KG1 (cell line): Measurements from ENCODE around the gene PPP1R12B.
"Not testable (repeated sequence)": the region's sequence is repeated elsewhere in the genome, so short reads cannot be mapped to it uniquely, and the experiment has no call there.

ENCODE experiments used
- DNase-seq: peaks from one replicate; lab custom pipeline; 2025; lab: John Stamatoyannopoulos, UW

Gene PPP1R12B

DNA sequence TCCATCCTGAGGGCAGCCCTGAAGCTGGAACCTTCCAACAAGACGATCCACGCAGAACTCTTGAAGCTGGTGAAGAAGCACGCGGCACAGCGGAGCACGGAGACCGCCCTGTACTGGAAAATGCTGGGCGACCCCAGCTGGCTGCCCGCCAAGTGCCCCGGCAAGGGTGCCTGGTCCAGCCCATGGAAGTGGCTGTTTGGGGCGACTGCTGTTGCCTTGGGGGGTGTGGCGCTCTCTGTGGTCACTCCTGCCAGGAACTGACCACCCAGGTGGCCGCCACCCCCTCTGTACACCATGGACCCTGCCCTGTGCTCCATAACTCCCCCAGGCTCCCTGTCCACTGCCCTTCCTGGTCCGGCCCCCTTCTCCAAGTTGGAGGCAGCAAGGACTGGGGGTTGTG, 90.8 kb downstream of the PPP1R12B start:
- no peak for DNase-seq

- not testable (repeated sequence) for DNase-seq
Measured at GRCh38 chr1:202448140-202448539, 99.6 kb downstream of the PPP1R12B start.

DNA sequence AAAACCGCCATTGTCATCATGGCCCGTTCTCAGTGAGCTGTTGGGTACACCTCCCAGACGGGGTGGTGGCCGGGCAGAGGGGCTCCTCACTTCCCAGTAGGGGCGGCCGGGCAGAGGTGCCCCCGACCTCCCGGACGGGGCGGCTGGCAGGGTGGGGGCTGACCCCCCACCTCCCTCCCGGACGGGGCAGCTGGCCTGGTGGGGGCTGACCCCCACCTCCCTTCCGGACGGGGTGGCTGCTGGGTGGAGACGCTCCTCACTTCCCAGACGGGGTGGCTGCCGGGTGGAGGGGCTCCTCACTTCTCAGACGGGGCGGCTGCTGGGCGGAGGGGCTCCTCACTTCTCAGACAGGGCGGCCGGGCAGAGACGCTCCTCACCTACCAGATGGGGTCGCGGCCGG, 103.1 kb downstream of the PPP1R12B start:
- DNase-seq = not testable (repeated sequence)

GRCh38 chr1:202452508-202452907, 104.0 kb downstream of the PPP1R12B start:
- no peak for DNase-seq

GRCh38 chr1:202456372-202457169, 108.1 kb downstream of the PPP1R12B start:
- DNase-seq = not testable (repeated sequence)

- not testable (repeated sequence) for DNase-seq
Measured at GRCh38 chr1:202458651-202459050, 110.2 kb downstream of the PPP1R12B start.

GRCh38 chr1:202459470-202460142, 111.1 kb downstream of the PPP1R12B start:
- DNase-seq = not testable (repeated sequence)

GRCh38 chr1:202460143-202460495, 111.6 kb downstream of the PPP1R12B start:
- not testable (repeated sequence) for DNase-seq

DNA sequence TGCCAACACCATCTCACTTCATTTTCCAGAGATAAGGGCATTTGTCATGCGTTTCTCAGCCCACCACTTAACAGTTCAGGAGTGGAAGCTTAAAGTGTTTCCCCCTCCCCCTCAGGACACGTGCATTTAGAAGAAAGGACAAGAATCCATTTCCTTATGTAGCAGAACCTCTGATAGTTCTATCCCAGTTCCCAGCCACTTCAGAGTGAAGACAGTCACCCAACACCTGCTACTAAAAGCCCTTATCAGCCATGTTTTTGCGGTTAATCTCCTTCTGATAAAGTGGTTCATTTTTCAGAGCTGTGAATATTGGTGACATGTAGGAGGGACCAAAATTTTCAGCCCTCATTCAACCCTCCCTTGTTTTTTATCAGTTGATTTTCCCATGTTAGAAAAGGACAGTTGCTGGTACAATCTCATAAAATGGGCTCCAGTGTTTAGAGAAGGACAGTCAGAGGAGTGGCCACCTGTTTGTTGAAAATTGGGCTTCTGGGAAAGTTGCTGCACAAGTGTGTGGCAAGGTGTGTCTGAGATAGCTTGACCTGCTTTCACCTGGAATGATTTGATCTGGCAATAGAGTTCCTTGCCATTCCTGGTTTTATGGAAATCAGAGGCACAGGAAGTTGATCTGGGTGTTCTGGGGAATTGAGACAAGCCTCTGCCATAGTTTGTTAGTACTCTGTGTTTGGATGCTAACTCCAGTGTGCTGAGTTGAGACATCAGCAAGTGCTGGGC, 114.0 kb downstream of the PPP1R12B start:
- DNase-seq = no peak

DNA sequence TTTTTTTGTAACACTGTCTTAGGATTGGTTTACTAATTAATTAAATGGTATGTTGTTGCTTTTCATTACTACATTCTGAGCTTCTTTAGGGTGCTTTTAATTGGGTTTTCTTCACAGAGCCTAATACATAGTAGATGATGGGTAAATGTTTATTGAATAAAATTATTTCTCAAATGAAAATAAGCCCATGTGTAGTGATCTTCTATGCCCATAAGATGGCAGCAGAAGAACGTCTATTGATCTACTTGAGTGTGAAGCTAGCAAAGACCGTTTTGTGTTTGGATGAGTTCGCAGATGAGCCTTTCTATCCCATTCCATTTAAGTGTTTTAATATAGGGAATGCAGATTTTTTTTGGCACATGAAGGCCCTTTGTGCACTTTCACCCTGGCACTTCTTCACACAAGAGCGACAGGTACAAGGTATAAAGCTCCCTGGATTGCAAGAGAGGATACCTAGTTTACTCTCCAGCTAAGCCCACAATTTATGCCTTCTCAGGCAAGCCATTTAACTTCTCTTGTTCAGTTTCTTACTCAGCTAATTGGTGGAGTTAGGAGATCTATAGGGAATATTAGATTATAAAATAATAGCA, 115.7 kb downstream of the PPP1R12B start:
- peak; percentile 11 for DNase-seq

GRCh38 chr1:202465644-202466270, 117.3 kb downstream of the PPP1R12B start:
- DNase-seq = not testable (repeated sequence)

DNA sequence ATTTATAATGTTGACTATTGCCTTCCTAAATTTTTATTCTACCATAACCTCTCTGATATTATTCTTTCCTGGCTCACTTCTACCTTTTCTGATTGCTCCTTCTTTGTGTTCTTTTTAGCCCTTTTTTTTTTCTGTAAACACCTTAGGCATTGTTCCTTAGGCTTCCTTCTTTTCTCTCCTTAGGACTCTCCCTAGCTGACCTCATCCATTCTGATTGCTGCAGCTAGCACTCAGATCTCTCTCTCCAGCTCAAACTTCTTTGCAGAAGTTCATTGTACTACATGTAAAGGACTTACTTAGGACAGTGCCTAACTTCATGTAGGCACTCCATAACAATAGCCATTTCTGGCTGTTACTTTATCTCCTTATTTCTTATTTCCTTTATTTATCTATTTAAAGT, 117.8 kb downstream of the PPP1R12B start:
- not testable (repeated sequence) for DNase-seq

- DNase-seq = not testable (repeated sequence)
Measured at GRCh38 chr1:202467381-202467780, 118.9 kb downstream of the PPP1R12B start.

- DNase-seq = not testable (repeated sequence)
Measured at GRCh38 chr1:202468695-202469094, 120.2 kb downstream of the PPP1R12B start.

DNA sequence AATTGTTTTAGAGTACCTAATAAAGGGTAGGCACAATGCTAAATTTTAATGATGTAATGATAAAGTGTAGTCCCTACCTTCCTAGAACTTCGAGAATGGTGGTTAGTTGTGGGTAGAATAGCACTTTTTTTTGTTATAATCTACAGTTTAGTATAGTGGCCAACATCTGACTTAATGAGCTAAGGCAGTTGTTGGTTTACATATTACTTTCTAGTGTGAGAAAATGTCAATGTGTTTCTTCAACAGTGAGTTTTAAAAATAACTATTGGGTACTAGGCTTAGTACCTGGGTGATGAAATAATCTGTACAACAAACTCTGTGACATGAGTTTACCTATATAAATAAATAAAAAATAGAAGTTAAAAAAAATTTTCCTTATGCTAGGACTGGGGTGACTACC, 120.6 kb downstream of the PPP1R12B start:
- not testable (repeated sequence) for DNase-seq

DNA sequence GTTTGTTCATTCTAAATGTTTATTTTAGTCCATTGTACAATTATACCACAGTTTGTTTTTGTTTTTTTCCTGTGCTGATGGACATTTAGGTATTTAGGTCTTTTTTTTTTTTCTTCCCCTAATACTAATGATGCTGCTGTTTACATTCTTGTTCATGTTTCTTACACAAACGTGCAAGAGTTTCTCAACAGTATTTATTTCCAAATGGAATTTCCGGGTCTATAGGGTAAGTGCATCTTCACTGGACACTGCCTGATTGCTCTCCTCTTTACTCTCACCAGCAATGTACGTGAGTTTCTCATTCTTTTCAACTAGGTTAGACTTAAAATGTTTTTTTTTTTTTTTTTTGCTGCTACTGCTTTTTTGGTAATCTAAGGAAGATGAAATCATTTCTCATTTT, 122.7 kb downstream of the PPP1R12B start:
- no peak for DNase-seq

DNA sequence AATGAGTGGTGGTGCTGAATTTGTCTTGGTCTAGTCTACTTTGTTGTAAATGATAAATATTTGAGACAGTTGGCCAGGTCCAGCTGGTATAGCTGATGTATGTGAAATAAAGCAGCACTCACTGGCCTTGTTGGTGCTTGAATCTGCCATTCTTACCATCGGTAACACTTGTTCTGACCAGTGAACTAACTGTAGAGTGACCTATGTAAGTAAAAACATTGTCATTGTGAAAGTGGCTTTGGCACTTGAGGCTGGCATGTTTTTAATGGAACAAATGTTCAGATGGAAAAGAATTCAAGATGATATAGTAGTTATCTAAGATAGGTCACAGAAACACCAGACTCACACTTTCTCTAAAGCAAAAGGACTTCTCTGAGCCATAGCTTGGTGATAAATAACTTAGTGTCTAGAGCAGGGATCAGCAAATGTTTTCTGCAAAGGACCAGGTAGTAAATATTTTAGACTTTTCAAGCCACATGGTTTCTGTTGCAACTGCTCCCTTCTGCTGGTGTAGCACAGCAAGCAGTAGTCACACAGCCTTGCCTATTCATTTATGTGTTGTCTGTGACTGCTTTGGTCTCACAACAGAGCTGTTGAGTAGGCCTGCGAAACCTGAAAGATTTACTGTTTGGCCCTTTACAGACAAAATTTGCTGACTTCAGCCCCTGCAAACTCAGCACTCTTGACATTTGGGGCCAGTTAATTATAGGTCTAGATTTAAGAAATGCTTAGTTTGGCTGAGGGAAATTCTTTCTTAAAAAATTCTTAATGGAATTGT, 124.0 kb downstream of the PPP1R12B start:
- DNase-seq = not testable (repeated sequence)

DNA sequence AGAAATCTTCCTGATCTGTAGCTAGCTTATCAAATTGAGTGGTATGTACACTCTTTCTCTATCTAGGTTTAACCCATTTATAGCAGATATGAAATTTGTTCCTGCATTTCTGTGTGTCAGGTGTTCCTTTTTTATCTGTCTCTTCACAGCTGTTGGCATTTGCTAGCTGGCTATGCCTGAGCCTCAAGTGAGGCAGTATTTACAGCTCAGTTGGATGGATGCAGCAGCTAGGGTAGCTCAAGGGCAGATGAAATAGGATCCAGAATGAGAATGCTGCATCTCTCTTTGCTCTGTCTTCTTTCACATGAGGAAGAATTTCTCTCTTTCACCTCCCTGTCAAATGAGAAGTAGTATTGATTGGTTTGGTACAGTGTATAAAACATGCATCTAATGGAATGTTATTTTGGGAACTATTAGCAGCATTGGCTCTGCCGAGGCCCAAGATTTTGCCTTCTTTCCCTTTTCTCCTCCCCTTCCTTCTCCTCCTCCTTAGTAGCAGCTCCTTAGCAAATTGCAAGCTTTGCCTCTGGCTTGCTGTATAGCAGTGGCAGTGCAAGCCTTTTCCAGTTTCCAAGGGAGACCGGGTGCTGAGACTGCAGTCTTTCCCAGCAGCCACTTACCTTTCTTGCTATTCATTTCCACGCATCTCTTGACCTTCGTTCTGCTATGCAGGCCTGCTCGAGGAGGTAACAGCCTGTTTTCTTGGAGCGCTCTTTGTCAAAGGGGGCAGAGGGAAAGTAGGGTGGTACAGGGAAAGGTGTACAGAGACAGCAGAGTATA, 125.0 kb downstream of the PPP1R12B start:
- not testable (repeated sequence) for DNase-seq

GRCh38 chr1:202479661-202480060, 131.2 kb downstream of the PPP1R12B start:
- not testable (repeated sequence) for DNase-seq

DNA sequence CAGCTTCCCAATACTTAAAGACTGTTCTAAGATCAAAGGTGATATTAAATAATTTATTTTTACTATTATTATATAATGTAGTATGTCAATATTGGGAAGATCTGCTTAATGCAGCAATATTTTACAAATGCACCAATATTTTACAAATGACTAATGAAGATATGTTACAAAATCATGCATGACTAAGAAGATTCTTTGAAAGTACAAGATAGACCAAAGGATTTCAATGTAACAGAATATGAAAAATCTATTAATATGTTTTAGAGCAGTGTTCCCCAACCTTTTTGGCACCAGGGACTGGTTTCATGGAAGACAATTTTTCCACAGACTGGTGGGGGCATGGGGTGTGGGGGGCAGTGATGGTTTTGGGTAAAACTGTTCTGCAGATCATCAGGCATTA, 132.1 kb downstream of the PPP1R12B start:
- DNase-seq = not testable (repeated sequence)
